Coronary artery (tissue), 2 donors: ENCODE data around the gene PCDH9.

Experiments
- DNase-seq: peaks from one replicate; pipeline ENCODE4 v3.0.0-alpha.2; 2017; ENCODE audit warnings: low spot score
- H3K27ac ChIP-seq, 2 donors: fragments of 200-600 bp; sonication (generic); one replicate each; pipeline ENCODE4 v1.5.1; 2016 to 2019
- H3K4me3 ChIP-seq: fragments of 200-600 bp; sonication (generic); 2 replicates; pipeline ENCODE4 v1.5.1; 2016; ENCODE audit warnings: mild to moderate bottlenecking, moderate library complexity
- TF ChIP-seq, protein P1 (sequence below): fragments of 200-600 bp; sonication (generic); IDR thresholded peaks from one replicate; pipeline ENCODE4 v1.5.1; 2019; ENCODE audit warnings: antibody characterized with exemption

Gene PCDH9

DNA sequence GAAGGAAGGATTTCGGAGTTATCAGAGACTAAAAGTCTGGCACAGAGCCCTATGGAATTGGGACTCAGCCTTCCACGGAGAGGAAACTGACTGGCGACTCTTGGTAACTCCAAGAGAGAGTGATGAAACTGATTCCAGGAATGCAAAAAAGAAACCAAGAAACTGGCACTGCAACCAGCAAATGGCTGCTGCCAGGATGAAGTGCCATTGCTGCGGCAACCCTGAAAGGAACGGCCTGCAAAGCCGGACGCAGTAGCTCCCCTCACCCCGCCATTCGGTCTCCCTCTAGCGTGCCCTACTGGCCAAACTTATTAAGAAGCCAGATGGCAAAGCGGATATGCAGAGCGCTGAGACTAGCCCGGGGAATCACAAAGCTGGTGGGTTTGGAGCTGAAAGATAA, 236.0 kb downstream of the PCDH9 start:
- H3K27ac ChIP-seq = no peak overlapping the region
- TF ChIP-seq, protein P1, sequence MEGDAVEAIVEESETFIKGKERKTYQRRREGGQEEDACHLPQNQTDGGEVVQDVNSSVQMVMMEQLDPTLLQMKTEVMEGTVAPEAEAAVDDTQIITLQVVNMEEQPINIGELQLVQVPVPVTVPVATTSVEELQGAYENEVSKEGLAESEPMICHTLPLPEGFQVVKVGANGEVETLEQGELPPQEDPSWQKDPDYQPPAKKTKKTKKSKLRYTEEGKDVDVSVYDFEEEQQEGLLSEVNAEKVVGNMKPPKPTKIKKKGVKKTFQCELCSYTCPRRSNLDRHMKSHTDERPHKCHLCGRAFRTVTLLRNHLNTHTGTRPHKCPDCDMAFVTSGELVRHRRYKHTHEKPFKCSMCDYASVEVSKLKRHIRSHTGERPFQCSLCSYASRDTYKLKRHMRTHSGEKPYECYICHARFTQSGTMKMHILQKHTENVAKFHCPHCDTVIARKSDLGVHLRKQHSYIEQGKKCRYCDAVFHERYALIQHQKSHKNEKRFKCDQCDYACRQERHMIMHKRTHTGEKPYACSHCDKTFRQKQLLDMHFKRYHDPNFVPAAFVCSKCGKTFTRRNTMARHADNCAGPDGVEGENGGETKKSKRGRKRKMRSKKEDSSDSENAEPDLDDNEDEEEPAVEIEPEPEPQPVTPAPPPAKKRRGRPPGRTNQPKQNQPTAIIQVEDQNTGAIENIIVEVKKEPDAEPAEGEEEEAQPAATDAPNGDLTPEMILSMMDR = peak; percentile 50
- peak; percentile 78 for DNase-seq
- peak overlapping the region; percentile 61 for H3K4me3 ChIP-seq

DNA sequence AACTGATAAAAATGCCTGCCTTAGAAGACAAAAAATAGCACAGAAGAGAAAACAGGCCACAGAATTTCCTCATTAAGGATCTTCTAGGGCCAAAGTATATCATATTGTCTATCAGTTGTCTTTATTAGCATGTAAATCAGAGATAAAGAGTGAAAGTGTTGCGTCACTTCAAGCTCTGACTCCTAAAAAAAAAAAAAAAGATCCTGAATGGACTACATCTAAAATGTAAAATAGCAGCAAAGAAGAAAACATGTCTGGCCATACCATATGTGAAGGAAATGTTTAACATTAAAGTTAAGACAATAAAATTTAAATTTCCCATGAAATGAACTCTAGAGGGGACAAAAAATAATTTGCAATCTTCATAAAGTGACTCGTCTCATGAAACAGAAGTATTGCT, 237.4 kb downstream of the PCDH9 start:
- no peak overlapping the region for H3K27ac ChIP-seq
- DNase-seq = no peak
- TF ChIP-seq, protein P1 = no peak
- no peak overlapping the region for H3K4me3 ChIP-seq

GRCh38 chr13:66992183-66992582, 238.0 kb downstream of the PCDH9 start:
- DNase-seq = no peak
- Histone ChIP-seq H3K4me3 (no peak overlapping the region), H3K27ac (no peak overlapping the region)
- TF ChIP-seq, protein P1 = no peak

DNA sequence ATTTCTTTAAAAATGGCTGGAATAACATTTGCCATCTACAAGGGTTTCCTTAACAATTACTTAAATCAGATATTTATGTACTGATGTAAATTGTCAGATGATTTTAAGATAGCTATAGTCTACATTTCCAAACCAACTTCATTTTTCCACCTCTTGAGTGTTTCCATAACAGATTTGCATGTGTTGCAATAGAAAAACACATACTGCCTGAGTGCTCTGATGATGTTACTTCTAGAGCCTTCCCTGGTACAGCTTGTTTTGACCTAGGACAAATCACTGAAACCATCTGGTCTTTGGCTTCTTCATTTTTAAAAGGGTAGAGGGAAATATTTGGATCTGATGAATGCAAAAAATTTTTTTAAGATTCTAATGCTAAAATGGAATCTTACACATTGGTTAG, 245.9 kb downstream of the PCDH9 start:
- no peak for DNase-seq
- no peak overlapping the region for H3K4me3 ChIP-seq
- TF ChIP-seq, protein P1 = no peak
- no peak overlapping the region for H3K27ac ChIP-seq

- TF ChIP-seq, protein P1 = no peak
- H3K4me3 ChIP-seq = no peak overlapping the region
- no peak overlapping the region for H3K27ac ChIP-seq
- no peak for DNase-seq
Measured at GRCh38 chr13:66981912-66982311, 248.2 kb downstream of the PCDH9 start.

GRCh38 chr13:66977161-66977560, 253.0 kb downstream of the PCDH9 start:
- H3K4me3 ChIP-seq = no peak overlapping the region
- TF ChIP-seq, protein P1 = no peak
- H3K27ac ChIP-seq = no peak overlapping the region
- DNase-seq = no peak

DNA sequence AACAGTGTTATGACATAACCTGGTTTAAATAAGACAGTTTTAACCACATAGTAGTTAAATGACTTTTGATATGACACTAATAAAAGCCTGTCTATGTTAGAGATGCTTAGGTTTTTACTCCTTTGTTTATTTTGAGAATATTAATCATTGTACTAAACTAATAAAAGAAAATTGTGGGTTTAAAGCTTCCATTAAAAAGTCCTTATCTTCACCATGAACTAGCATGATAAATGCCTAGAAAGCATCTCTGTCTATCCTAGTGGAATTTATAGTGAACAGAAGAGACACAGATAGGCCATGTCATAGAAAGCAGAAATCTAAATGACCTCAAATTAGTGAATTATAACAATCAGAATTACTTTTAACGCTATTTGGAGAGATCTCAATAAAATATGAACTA, 255.2 kb downstream of the PCDH9 start:
- TF ChIP-seq, protein P1 = no peak
- DNase-seq = no peak
- Histone ChIP-seq H3K4me3 (no peak overlapping the region), H3K27ac (no peak overlapping the region)
